Renal cortex interstitium (tissue), 11 donors: ENCODE measurements around the gene GPR39. TPM values are rescaled to one million over a fixed set of nuclear protein-coding genes. Genes with fewer than 3 reads are reported as not detected.

Experiments
- DNase-seq, 11 donors: peaks; one replicate each; pipeline ENCODE4 v3.0.0-alpha.2; 2013; ENCODE audit warnings: low read depth in 9 of 11, low spot score in 4 of 11; ENCODE audit errors: extremely low read depth in 1 of 11
- polyA plus RNA-seq, 3 donors: library from polyadenylated mRNA; unstranded; fragments of 120-200 nt; gene quantifications; one replicate each; pipeline ENCODE4 v1.2.1, GENCODE V29; 2013; ENCODE audit not compliant: insufficient read length in 3 of 3

The GPR39 gene
- polyA plus RNA-seq, 3 donors, result 2.6 to 3.7 (median 3.3) TPM

- no peak for DNase-seq
Measured at GRCh38 chr2:132671151-132671835, 254.7 kb downstream of the GPR39 start.

- no peak for DNase-seq
Measured at GRCh38 chr2:132676999-132677398, 260.4 kb downstream of the GPR39 start.

- no peak for DNase-seq
Measured at GRCh38 chr2:132677661-132678060, 261.1 kb downstream of the GPR39 start.

- DNase-seq, result no peak
Measured at GRCh38 chr2:132678483-132678882, 261.9 kb downstream of the GPR39 start.

- DNase-seq, result no peak
Measured at GRCh38 chr2:132680544-132680943, 263.9 kb downstream of the GPR39 start.

- DNase-seq, result no peak
Measured at GRCh38 chr2:132681766-132682165, 265.2 kb downstream of the GPR39 start.

GRCh38 chr2:132690664-132691303, 274.2 kb downstream of the GPR39 start:
- DNase-seq, result no peak

GRCh38 chr2:132691556-132691955, 275.0 kb downstream of the GPR39 start:
- no peak for DNase-seq

- no peak for DNase-seq
Measured at GRCh38 chr2:132692816-132693215, 276.2 kb downstream of the GPR39 start.
